AG09309 (cell line): Measurements from ENCODE around the gene PCSK5.
"Not testable (repeated sequence)": the region's sequence is repeated elsewhere in the genome, so short reads cannot be mapped to it uniquely, and the experiment has no call there.

Source experiments
- DNase-seq: peaks from one replicate; pipeline ENCODE4 v3.0.0-alpha.2; 2010; ENCODE audit warnings: low read depth
- H3K4me3 ChIP-seq: 2 replicates; pipeline ENCODE4 v1.5.1; 2011; ENCODE audit warnings: mild to moderate bottlenecking, low read depth, low read length, moderate library complexity; ENCODE audit not compliant: control insufficient read depth
- CTCF ChIP-seq: IDR thresholded peaks from 2 replicates; pipeline ENCODE4 v1.5.1; 2011; ENCODE audit warnings: mild to moderate bottlenecking, low read depth, low read length, inconsistent platforms; ENCODE audit not compliant: insufficient read depth, control insufficient read depth; ENCODE audit errors: missing control alignments

Gene PCSK5

GRCh38 chr9:76302947-76303550 lies 412.6 kb downstream of the PCSK5 start:
- H3K4me3 ChIP-seq, result no peak overlapping the region
- TF ChIP-seq CTCF, result peak; percentile 55
- peak; percentile 39 for DNase-seq

GRCh38 chr9:76307047-76307446 lies 416.6 kb downstream of the PCSK5 start:
- not testable (repeated sequence) for H3K4me3 ChIP-seq, DNase-seq
- TF ChIP-seq CTCF, result peak; percentile 24

GRCh38 chr9:76310577-76310976 lies 420.1 kb downstream of the PCSK5 start:
- H3K4me3 ChIP-seq, result no peak overlapping the region
- no peak for TF ChIP-seq CTCF
- DNase-seq, result no peak

- DNase-seq, result no peak
- H3K4me3 ChIP-seq, result no peak overlapping the region
- TF ChIP-seq CTCF, result no peak
Measured at GRCh38 chr9:76310991-76311390, 420.5 kb downstream of the PCSK5 start.

GRCh38 chr9:76311537-76311936 lies 421.1 kb downstream of the PCSK5 start:
- TF ChIP-seq CTCF, result no peak
- no peak overlapping the region for H3K4me3 ChIP-seq
- no peak for DNase-seq

- TF ChIP-seq CTCF, result no peak
Measured at GRCh38 chr9:76313771-76314170, 423.3 kb downstream of the PCSK5 start.

GRCh38 chr9:76314321-76314720 lies 423.8 kb downstream of the PCSK5 start:
- H3K4me3 ChIP-seq, result no peak overlapping the region
- no peak for TF ChIP-seq CTCF
- no peak for DNase-seq

More at GRCh38 chr9:76313771-76314170, 423.3 kb downstream of the PCSK5 start:
- H3K4me3 ChIP-seq, result no peak overlapping the region
- DNase-seq, result no peak
